ENCODE measurements around the gene TMEM272. TPM values are rescaled to one million over a fixed set of nuclear protein-coding genes. Genes with fewer than 3 reads are reported as not detected.

TMEM272 gene
- polyA plus RNA-seq, 1 of the 3 experiments (the other 2 are of a cell fraction) = not detected

GRCh38 chr13:51862957-51863356 lies 18.0 kb upstream of the TMEM272 start:
- Histone ChIP-seq H3K9ac (no peak overlapping the region), H3K4me3 (ENCODE audit: low read depth in 2 of 2, low read length in 1 of 2) (no peak overlapping the region), H4K20me1 (ENCODE audit: insufficient read depth) (no peaks in the 10 kb centered on the region), H3K36me3 (replicated peaks in 1 of 2; ENCODE audit: control insufficient read depth in 1 of 2, insufficient read depth in 2 of 2, low read length in 1 of 2) (no peaks in the 10 kb centered on the region), H3K4me2 (no peak overlapping the region), H2AFZ (ENCODE audit: low read depth) (no peak overlapping the region), H3K27ac (ENCODE audit: low read depth in 2 of 2, low read length in 1 of 2) (no peak overlapping the region), H3K79me2 (ENCODE audit: insufficient read depth) (no peaks in the 10 kb centered on the region), H3K9me2 (no peaks in the 10 kb centered on the region), H3K27me3 (ENCODE audit: insufficient read depth) (peaks cover 5% of the 10 kb centered on the region; the same call in 1 of the 2 replicates), H3K4me1 (ENCODE audit: control insufficient read depth in 1 of 2, insufficient read depth in 2 of 2, low read depth in 1 of 2, low read length in 1 of 2) (no peaks in the 10 kb centered on the region), H3F3A (replicated peaks; ENCODE audit: insufficient read depth) (peaks cover 5% of the 10 kb centered on the region), H3K9me3 (no peaks in the 10 kb centered on the region)
- ChIA-PET CTCF (interaction anchor here (0.8 to 1.3 kb wide), 6 partner anchors 13 to 265 kb away, joined by 3 to 4 read pairs (median 3); no protein-coding TSS in a partner anchor), POLR2A (no interaction called here)
- no peak for TF ChIP-seq CTCF (IDR thresholded peaks at IDR 0.05)
- TF ChIP-seq RCOR1 (IDR thresholded peaks at IDR 0.05; ENCODE audit: low read length) = no peak
- no peak for TF ChIP-seq POLR2AphosphoS5 (IDR thresholded peaks at IDR 0.05; ENCODE audit: low read depth, low read length)
- no peak for TF ChIP-seq GABPA (IDR thresholded peaks at IDR 0.05; ENCODE audit: low read depth)
- TF ChIP-seq MEF2A (IDR thresholded peaks at IDR 0.05; ENCODE audit: borderline replicate concordance, low read depth) = no peak
- no peak for TF ChIP-seq TAF1 (IDR thresholded peaks at IDR 0.05; ENCODE audit: borderline replicate concordance, low read depth, low read length)
- TF ChIP-seq FOXM1 (IDR thresholded peaks at IDR 0.05; ENCODE audit: low read depth) = no peak
- no peak for TF ChIP-seq CHD2 (IDR thresholded peaks at IDR 0.05; ENCODE audit: low read length, partially characterized antibody)
- no peak for TF ChIP-seq RXRA (IDR thresholded peaks at IDR 0.05; ENCODE audit: borderline replicate concordance, low read depth)
- TF ChIP-seq JUND (IDR thresholded peaks at IDR 0.05) = no peak
- no peak for TF ChIP-seq RAD21 (IDR thresholded peaks at IDR 0.05; ENCODE audit: low read length)
- DNase-seq = no peak
- WGBS (ENCODE audit: low lambda C conversion rate) = 67% methylated on average over 7 of the region's 7 CpGs

GRCh38 chr13:51861723-51862300 lies 16.8 kb upstream of the TMEM272 start, which contains the start of gene CCDC70:
Gene CCDC70, plus strand, starts transcription at chr13:51861969. Its CDS starts 3,443 bp downstream, at chr13:51865412.
- no peak within 1 kb of the TSS for H2AFZ ChIP-seq (ENCODE audit: low read depth)
- no peaks in the 10 kb centered on the region for H4K20me1 ChIP-seq (ENCODE audit: insufficient read depth)
- 72% methylated on average over 5 of the region's 5 CpGs for WGBS (ENCODE audit: low lambda C conversion rate)
- H3K27me3 ChIP-seq (ENCODE audit: insufficient read depth) = no peaks in the 10 kb centered on the region
- ChIA-PET POLR2A (no interaction called here), CTCF (interaction anchor here (1.1 to 1.4 kb wide), 4 partner anchors 33 to 64 kb away, joined by 3 to 4 read pairs (median 3); no protein-coding TSS in a partner anchor)
- TF ChIP-seq MEF2A (IDR thresholded peaks at IDR 0.05; ENCODE audit: borderline replicate concordance, low read depth) (no peak), FOSL2 (IDR thresholded peaks at IDR 0.05; ENCODE audit: borderline replicate concordance, low read depth) (peak; percentile 36; the same call in 1 of the 2 replicates)
- no peak within 1 kb of the TSS for H3K27ac ChIP-seq (ENCODE audit: low read depth in 2 of 2, low read length in 1 of 2)
- no peak within 1 kb of the TSS for H3K4me3 ChIP-seq (ENCODE audit: low read depth in 2 of 2, low read length in 1 of 2)
- no peaks in the 10 kb centered on the region for H3K4me1 ChIP-seq (ENCODE audit: control insufficient read depth in 1 of 2, insufficient read depth in 2 of 2, low read depth in 1 of 2, low read length in 1 of 2)
- no peaks in the 10 kb centered on the region for H3K9me2 ChIP-seq
- H3K79me2 ChIP-seq (ENCODE audit: insufficient read depth) = no peaks in the 10 kb centered on the region
- no peak within 1 kb of the TSS for H3K9ac ChIP-seq
- H3K4me2 ChIP-seq = no peak within 1 kb of the TSS
- H3K36me3 ChIP-seq (replicated peaks in 1 of 2; ENCODE audit: control insufficient read depth in 1 of 2, insufficient read depth in 2 of 2, low read length in 1 of 2) = no peaks in the 10 kb centered on the region
- H3K9me3 ChIP-seq = no peaks in the 10 kb centered on the region
- DNase-seq = no peak
- peaks cover 5% of the 10 kb centered on the region for H3F3A ChIP-seq (replicated peaks; ENCODE audit: insufficient read depth)

All from SK-N-SH (cell line).